T47D (cell line): Measurements from ENCODE around the gene CIART.
A peak's percentile ranks its signal among the peaks of the same experiment; 100 is the strongest.
"Not testable (repeated sequence)": the region's sequence is repeated elsewhere in the genome, so short reads cannot be mapped to it uniquely, and the experiment has no call there.

Source experiments
- DNase-seq, 2 experiments: peaks; one replicate each; pipeline versions ENCODE4 v3.0.0 to v3.0.0-alpha.2; 2011 to 2012; ENCODE audit warnings: low read depth in 1 of 2, low spot score in 1 of 2
- JUND ChIP-seq: IDR thresholded peaks from 2 replicates; pipeline ENCODE4 v1.6.1; 2012; ENCODE audit warnings: low read depth
- in situ Hi-C: cut with HindIII; loops from 2 replicates; pipeline ENCODE4 v1.10.0; 2016; ENCODE audit warnings: low sequenced_read_pairs, low pct_unique_long_range_greater_than_20kb

The CIART gene

DNA sequence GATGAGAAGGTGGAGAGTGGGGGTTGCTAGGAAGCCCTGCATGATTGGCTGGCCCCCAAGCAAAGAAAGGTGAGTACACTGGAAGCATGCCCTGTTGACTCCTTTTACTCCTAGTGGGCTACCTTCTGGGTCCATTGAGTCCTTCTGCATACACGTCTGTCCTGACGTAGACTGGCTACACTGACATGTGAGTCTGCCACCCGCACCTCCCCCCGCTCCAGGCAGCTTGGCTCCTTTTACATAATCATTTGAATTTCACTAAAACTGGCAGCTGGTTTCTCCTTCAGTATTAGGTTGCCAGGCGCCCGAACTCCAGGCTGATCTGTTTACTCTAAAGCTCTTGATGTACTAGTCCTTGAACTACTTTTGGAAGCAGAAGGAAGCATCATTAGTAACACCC is 20.0 kb downstream of the CIART start:
- DNase-seq: no peak
- no peak for TF ChIP-seq JUND
- in situ Hi-C loops: no loop called here

DNA sequence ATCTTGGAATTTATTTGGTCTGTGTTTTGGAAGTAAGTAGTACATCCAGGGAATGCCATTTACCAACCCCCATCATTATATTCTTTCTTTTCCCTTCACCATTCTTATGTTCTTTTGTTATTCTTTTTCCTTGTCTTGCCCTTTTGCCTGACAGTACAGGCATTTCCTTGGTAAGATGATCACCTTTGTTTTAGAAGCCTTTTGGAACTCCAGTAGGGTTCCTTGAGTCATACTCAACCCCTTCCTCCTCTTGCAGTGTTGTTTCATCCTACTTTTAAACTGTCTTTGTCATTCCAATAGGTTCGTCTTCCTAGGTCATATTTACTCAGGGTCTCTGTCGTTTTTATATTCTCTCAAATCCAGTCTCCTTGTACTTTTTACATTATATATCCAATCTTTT is 20.5 kb downstream of the CIART start:
- TF ChIP-seq JUND: no peak
- in situ Hi-C loops: no loop called here
- DNase-seq: no peak

DNA sequence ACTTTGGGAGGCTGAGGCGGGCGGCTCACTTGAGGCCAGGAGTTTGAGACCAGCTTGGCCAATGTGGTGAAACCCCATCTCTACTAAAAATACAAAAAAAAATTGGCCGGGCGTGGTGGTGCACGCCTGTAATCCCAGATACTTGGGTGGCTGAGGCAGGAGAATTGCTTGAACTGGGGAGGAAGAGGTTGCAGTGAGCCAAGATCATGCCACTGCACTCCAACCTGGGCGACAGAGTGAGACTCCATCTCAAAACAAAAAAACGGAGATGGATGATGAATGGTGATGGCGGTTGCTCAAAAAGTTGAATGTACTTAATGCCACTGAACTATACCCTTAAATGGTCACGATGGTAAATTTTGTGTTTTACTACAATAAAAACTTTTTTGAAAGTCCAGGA is 26.2 kb downstream of the CIART start:
- in situ Hi-C loops, DNase-seq: not testable (repeated sequence)

DNA sequence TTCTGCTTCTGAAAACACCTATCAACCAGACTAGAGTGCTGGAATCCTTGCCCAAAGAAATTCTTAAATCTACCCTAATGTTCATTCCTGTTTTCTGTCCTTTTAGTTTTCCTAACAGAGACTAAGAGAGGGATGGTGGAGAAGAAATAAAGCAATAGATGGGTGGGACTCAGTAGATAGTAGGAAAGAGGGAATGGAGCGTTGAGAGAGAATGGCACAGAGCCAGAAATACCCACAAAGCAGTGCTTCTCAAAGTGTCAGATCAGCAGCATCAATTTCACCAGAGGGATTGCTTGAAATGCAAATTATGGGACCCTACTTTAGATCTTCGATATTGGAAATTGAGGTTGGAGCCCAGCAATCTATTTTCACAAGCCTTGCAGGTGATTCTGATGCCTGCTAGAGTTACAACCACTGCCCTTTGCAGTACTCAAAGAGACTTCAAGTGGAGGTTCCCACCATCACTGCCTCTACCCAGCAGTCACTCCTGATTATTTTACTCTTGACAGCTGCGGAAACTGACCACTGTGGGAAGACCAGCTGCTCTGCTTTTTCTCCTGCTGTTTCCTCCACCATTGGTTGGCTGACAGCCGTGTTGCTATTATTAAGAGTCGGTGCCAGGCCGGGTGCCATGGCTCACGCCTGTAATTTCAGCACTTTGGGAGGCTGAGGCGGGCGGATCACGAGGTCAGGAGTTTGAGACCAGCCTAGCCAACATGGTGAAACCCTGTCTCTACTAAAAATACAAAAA is 27.6 kb downstream of the CIART start:
- no peak for TF ChIP-seq JUND
- DNase-seq: no peak
- in situ Hi-C loops: no loop called here

DNA sequence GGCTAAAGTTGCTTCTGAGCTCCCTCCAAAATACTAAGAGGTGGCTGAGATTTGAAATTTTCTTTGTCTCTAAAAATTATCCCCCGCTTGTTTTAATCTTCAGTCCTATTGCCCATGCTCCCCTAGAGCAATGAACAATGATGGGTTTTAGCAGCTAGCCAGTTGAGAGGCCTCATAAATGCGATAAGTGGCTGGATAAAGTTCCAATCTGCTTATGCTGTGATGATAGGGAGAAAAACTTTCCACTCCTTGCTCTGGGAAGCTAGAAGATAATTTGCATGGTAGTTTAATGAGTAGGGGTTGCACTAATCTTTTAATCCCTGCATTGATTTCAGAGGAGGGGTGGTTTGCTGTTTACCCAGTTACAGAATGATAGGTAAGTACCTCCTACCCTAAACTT is 29.4 kb downstream of the CIART start:
- in situ Hi-C loops: no loop called here
- no peak for TF ChIP-seq JUND
- DNase-seq: no peak

DNA sequence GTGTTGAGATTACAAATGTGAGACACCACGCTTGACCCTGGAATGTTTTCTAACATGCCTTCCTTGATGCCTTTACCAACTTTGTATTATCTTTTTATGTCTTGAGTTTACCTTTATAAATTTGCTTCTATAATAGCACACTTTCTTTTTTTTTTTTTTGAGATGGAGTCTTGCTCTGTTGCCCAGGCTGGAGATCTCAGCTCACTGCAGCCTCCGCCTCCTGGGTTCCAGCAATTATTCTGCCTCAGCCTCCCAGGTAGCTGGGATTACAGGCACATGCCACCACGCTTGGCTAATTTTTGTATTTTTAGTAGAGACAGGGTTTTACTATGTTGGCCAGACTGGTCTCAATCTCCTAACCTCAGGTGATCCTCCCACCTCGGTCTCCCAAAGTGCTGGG is 32.3 kb downstream of the CIART start:
- in situ Hi-C loops, DNase-seq: not testable (repeated sequence)

DNA sequence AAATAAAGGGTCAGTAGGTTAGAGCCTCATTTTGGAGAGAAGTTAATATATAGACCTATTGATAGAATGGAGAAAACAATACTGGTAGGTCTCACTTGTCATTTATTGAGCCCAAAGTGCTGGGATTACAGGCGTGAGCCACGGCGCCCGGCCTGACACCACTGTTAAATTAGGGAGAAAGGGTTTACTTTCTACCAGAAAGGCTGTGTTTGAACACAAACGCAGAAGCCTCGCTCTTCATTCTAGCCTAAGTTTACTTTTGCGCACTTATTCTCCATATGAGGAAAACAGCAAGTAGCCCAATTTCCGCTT is 38.3 kb downstream of the CIART start:
- in situ Hi-C loops: no loop called here
- TF ChIP-seq JUND: no peak
- DNase-seq: no peak

DNA sequence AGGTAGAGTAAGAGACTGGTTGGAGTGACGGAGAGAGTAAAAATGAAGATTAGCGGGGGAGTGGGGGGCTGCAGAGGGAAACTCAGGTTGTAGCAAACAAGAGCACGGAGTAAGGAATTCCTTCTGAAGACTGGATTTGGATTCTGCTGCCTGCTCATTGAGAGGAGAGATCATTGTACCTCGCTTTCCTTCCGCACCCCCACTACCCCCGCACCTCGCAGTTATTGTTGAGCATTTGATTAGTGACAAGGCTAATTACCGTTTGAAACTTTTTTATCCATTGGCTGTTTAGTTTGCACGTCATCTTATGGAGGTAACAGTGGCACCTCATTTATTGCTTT is 39.4 kb downstream of the CIART start:
- no peak for TF ChIP-seq JUND
- DNase-seq: no peak

DNA sequence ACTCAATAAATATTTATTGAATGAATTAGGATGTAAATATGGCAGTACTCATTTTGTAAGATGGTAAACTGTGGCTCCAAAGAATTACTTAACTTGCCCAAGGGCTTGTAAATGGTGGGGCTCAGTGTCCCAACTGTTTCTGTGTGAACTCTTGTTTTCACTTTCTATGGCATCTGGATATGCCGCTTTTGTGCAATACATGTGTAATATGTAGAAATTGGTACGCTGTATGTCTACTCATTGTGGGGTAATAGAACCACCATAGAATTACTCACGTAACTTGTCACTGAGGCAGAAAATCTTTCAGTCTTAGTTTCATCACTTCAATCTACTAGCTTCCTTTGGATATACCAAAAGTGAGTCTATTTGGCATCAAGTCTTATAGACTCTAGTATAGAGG is 40.0 kb downstream of the CIART start:
- TF ChIP-seq JUND: no peak
- in situ Hi-C loops: no loop called here
- DNase-seq: peak in 1 of 2 experiments; percentile 4

More for the DNA sequence above, 39.4 kb downstream of the CIART start:
- in situ Hi-C loops: no loop called here

DNA sequence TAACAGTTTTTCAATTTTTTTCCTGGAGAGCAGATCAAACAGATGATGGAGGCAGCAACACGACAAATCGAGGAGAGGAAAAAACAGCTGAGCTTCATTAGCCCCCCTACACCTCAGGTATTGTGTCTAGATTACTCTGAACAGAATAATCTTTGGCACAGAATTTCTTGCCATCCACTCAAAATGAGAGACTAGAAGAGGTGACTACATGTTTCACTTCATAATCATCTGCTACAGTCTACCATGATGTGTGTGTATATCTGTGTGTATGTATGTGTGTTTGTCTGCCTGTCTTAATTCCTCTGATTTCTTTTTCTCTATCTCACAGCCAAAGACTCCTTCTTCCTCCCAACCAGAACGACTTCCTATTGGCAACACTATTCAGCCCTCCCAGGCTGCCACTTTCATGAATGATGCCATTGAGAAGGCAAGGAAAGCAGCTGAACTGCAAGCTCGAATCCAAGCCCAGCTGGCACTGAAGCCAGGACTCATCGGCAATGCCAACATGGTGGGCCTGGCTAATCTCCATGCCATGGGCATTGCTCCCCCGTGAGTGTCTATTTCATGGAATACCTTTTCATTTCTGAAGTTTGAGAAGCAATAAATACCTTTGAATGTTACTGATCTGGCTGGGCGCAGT is 50.4 kb downstream of the CIART start:
- in situ Hi-C loops: no loop called here
- TF ChIP-seq JUND: no peak
- no peak for DNase-seq
